Measurements from ENCODE around the gene CFAP70. TPM values are rescaled to one million over a fixed set of nuclear protein-coding genes. Genes with fewer than 3 reads are reported as not detected.
"Not testable (repeated sequence)": the region's sequence is repeated elsewhere in the genome, so short reads cannot be mapped to it uniquely, and the experiment has no call there.

Gene CFAP70
- polyA plus RNA-seq, 12 donors = 0.64 to 3.5 (median 1.7) TPM; not detected in 2

DNA sequence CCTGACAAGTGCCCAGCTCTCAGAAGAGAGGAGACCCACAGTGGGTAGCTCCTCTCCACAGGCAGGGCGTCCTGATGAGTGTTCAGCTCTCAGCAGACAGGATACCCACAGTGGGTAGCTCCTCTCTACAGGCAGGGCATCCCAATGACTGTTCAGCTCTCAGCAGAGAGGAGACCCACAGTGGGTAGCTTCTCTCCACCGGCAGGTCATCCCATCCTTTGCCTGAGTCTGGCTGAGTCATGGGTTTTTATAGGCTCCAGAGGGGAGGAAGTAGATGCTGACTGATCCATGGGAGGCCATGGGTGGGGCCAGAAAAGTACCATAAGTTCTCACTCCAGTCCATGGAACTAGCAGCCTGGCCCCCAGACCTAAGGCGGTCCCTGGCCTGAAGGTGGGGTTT is 18.5 kb downstream of the CFAP70 start:
- DNase-seq = no peak

DNA sequence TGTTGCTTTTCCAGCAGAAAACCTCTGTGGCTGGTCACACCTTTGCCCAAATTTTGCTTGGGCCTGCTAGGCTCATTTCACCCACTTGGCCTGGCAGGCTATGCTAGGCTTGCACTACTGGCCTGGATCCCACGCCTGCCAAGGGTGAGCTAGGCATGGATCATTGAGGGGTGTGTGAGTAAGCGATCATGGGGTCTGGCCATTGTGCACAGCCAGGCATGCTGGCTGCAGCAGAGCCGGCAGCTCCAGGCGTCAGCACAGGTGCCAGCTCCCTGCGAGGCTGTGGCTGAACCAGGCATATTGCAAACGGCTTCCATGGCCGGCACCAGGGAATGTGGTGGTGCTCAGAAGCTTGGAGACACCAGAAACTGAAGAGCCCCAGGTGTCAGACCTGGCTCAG is 19.2 kb downstream of the CFAP70 start:
- no peak for DNase-seq

DNA sequence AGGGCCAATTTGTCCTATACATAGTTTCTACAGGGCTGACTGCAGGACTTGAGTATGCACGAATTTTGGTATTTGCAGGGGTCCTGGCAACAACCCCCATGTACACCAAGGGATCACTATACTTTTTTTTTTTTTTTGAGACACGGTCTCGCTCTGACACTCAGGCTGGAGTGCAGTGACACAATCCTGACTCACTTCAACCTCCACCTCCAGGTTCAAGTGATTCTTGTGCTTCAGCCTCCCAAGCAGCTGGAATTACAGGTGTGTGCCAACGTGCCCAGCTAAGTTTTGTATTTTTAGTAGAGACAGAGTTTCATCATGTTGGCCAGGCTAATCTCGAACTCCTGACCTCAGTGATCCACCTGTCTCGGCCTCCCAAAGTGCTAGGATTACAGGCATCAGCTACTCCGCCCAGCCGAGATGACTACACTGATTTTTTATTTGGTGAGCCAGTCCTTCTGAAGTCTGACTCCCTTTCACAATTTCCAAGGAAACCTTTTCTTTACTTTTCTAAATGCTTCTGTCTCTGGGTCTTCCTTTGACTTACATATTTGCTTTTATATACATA is 19.8 kb downstream of the CFAP70 start:
- no peak for DNase-seq

DNA sequence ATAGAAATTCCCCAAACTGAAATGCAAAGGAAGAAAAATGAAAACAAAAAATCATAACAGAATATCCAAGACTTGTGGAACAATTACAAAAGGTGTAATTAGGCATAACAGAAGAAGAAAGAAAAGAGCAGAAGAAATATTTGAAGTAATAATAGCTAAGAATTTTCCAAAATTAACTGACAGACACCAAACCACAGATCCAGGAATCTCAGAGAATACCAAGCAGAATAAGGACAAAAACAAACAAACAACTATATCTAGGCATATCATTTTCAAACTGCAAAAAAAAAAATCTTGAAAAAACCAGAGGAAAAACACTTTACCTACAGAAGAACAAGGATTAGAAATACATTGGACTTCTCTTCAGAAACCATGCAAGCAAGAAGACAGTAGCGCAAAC is 25.5 kb downstream of the CFAP70 start:
- DNase-seq = no peak

DNA sequence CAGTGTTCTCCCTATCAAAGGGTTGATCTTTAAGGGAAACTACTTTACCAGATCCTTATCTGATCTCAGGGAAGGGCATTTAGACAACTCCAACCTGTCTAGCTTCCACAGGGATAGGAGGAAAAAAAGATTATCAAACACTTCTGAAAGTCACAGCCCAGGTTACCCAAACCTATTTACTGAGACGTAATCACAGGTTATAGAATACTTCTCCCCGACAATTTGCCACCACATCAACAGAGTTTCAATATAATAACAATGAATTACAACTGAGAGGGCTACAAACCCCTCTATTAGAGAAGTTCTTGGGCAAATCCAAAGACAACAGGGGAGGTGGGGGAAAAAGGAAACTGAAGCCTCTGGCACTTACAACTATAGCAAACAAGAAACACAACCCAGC is 26.3 kb downstream of the CFAP70 start:
- no peak for DNase-seq

DNA sequence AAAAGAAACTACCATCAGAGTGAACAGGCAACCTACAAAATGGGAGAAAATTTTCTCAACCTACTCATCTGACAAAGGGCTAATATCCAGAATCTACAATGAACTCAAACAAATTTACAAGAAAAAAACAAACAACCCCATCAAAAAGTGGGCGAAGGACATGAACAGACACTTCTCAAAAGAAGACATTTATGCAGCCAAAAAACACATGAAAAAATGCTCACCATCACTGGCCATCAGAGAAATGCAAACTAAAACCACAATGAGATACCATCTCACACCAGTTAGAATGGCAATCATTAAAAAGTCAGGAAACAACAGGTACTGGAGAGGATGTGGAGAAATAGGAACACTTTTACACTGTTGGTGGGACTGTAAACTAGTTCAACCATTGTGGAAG is 30.1 kb downstream of the CFAP70 start:
- not testable (repeated sequence) for DNase-seq

DNA sequence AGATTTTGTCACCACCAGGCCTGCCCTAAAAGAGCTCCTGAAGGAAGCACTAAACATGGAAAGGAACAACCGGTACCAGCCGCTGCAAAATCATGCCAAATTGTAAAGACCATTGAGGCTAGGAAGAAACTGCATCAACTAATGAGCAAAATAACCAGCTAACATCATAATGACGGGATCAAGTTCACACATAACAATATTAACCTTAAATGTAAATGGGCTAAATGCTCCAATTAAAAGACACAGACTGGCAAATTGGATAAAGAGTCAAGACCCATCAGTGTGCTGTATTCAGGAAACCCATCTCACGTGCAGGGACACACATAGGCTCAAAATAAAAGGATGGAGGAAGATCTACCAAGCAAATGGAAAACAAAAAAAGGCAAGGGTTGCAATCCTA is 33.4 kb downstream of the CFAP70 start:
- DNase-seq = not testable (repeated sequence)

DNA sequence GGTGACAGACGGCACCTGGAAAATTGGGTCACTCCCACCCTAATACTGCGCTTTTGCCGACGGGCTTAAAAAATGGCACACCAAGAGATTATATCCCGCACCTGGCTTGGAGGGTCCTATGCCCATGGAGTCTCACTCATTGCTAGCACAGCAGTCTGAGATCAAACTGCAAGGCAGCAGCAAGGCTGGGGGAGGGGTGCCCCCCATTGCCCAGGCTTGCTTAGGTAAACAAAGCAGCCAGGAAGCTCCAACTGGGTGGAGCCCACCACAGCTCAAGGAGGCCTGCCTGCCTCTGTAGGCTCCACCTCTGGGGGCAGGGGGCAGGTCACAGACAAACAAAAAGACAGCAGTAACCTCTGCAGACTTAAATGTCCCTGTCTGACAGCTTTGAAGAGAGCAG is 35.1 kb downstream of the CFAP70 start:
- not testable (repeated sequence) for DNase-seq

DNA sequence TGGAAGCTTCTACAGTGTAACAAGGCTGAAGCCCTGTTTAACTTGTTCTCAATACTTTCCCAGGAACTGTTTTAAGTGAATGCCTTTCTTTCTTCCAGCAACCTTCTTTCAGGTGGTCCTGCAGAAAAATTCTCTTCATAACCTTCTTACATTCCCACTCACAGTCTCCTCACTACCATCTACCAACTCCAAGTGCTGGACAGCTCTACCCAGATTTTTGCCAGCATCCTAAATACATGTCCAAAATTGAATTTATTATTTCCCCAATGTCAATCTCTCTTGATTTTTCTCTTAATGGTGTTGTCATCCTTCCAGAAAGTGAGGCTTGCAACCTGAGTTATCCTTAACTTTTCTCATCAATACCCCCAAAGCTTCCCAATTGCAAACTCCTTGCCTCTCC is 48.2 kb downstream of the CFAP70 start:
- DNase-seq = no peak

DNA sequence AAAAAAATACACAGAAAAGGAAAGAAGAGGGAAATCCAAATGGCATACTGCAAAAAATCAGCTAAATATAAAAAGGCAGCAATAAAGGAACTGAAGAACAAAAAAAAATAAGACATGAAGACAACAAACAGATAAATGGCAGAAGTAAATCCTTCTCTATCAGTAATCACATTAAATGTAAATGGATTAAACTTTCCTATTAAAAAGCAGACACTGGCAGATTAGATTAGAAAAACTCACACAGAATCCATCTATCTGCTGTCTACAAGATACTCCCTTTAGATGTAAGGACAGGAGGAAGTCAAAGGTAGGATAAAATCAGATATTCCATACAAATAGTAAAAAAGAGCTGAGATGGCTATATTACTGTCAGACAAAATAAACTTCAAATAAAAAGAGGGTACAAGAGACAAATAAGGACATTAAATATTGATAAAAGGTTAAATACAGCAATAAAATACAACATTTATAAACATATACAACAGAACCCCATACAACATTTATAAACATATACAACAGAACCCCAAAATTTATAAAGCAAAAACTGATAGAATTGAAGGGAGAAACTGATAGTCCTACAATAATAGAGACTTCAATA is 51.4 kb downstream of the CFAP70 start:
- no peak for DNase-seq

DNA sequence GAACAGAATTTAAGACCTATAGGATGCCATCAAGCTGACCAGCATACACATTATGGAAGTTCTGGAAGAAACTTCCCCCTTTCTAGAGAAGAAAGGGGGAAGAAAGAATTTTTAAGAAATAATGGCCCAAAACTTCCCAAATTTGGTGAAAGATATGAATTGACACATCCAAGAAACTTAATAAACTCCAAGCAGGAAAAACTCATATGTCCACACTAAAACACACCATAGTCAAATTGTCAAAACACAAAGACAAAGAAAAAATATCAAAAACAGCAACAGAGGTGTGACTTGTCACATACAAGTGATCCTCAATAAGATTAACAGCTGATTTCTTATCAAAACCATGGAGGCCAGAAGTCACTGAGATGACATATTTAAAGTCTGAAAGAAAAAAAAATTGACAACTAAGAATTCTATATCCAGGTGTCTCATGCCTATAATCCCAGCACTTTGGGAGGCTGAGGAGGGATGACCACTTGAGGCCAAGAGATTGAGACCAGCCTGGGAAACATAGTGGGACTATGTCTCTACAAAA is 52.4 kb downstream of the CFAP70 start:
- no peak for DNase-seq

DNA sequence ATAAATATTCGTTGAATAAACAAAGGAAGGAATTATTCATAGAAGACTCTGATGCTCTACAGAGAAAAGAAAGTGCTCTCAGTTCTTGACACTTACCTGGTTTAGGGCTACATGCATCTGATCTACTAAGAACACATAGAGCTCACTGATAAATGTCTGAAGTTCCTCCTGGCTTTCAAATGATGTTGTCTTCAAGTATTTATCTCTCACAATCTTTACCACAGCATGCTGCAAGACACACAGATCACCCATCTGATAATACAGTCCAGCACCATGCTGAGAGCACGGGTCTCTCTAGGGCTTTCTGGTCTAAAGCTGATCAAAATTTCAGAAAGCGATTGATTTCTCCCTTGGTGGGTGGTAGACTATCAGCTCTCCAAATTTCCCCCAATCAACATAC is 61.7 kb downstream of the CFAP70 start:
- DNase-seq = no peak

DNA sequence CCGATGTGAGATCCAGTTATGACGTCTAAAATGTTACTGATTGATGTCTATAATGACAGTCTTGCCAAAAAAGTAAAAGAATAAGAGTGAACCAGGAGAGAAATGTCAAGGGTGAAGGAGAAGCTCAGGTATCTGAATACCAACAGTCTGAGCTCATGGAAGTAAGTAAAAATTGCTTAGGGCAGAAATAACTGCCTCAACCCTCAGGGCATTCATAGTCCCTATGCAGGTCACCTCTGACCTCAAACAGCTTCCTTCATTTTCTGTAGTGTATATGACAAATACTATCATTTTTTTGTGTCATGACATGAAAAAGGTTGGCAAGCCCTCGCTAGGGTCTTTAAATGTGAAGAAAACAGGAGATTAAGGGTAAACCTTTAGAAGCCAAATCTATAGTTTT is 65.2 kb downstream of the CFAP70 start:
- DNase-seq = no peak

DNA sequence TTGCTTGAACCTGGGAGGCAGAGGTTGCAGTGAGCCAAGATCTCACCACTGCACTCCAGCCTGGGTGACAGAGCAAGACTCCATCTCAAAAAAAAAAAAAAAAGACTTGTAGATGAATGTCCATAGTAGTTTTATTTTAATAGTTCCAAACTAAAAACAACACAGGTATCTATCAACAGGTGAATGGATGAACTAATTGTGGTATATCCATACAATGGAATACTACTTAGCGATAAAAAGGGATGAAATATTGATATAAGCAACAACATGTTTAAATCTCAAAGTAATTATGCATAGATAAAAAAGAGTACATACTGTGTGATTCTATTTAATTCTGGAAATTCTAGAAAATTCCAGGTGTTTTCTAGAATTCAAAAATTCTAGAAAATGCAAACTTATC is 68.7 kb downstream of the CFAP70 start:
- no peak for DNase-seq

DNA sequence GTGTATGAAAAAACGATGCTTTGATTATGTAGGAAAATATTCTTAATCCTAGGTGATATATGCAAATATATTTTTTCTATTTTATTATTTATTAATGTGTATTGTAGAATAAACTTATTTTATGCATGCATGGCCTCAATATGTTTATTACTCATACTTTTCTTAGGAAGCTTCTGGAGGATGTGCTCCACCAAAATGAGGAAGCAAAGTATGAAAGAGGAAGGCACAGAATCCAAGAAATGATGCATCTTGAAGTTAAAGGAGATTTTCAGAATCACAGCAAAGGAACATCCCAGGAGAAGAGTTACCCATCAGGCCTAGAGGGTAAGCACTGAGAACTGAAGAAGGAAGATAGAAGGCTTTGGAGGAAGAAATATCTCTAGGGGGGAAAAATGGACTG is 71.2 kb downstream of the CFAP70 start:
- DNase-seq = no peak

DNA sequence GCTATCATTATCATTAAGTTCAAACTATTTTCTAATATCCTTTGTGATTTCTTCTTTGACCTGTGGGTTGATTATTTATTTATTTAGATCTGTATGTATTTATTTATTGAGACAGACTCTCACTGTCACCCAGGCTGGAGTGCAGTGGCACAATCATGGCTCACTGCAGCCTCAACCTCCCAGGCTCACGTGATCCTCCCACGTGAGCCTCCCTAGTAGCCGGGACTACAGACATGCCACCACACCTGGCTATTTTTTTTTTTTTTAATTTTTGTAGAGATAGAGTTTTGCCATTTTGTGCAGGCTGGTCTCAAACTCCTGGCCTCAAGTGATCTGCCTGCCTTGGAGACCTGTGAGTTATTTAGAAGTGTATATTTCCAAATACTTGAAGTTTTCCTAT is 77.6 kb downstream of the CFAP70 start:
- DNase-seq = no peak

DNA sequence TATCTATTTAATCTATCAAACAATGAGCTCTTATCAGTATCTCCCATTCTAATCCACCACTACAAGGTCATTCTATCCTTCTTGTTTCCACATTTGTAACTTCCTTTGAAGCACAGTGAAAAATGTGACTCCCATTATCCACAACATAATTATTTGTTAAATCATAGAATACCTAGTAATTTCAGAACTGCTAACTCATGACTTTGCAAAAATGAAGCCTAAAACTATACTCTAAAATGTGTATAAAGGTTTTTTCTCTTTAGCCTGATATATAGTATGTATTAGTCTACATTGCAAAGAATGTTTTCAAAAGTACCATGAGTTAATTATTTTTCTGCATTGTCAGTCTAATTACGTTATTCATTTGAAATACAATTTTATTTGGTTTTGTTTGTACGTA is 94.2 kb downstream of the CFAP70 start:
- DNase-seq = no peak

DNA sequence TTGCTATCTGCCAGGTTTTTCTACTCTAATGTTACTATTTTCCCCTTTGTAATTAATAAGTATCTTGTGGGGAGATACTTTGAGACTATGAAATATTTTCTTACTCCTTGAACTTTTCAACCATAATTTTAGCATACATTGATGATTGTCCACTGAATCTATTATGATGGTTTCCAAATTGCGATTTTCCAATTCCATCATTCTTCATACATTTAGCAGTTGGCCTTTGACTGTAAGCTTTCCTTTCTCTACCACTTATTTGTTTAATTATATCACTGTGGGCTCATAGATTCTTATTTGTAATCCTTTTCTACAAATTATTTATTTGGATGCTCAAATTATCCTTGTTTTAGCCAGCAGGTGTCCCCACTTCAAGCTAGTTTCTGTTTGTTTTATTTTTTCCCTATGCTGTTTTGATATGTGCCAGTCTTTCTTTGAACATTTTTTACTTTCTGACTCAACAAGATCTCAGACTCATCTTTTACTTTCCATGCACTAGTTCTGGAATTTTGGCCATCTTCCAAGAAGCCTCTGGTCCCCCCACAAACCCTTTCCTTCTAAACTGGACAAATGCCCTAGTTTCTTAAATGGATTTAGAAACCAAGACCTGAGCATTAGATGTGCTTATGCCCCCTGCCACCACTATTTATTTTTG is 94.8 kb downstream of the CFAP70 start:
- DNase-seq = no peak

DNA sequence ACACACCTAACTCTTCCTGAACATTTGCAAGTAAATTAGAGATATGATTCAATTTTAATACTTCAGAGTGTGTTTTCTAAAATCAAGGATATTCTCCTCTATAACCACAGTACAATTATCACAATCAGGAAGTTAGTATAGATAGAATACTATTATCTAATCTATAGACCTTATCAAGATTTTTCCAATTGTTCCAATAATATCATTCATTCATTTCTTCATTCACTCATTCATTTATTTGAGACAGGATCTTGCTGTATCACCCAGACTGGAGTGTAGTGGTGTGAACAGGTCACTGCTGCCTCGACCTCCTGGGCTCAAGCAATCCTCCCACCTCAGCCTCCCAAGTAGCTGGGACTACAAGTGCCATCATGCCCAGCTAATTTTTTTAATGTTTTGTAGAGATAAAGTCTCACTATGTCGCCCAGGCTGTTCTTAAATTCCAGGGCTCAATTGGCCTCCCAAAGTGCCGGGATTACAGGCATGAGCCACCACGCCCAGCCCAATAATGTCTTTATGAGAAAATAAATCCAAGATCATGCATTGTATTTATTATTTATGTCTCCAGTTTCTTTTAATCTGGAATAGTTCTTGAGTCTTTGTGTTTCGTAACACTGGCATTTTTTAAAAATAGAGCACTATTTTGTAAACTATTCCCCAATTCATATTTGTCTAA is 95.6 kb downstream of the CFAP70 start:
- no peak for DNase-seq

DNA sequence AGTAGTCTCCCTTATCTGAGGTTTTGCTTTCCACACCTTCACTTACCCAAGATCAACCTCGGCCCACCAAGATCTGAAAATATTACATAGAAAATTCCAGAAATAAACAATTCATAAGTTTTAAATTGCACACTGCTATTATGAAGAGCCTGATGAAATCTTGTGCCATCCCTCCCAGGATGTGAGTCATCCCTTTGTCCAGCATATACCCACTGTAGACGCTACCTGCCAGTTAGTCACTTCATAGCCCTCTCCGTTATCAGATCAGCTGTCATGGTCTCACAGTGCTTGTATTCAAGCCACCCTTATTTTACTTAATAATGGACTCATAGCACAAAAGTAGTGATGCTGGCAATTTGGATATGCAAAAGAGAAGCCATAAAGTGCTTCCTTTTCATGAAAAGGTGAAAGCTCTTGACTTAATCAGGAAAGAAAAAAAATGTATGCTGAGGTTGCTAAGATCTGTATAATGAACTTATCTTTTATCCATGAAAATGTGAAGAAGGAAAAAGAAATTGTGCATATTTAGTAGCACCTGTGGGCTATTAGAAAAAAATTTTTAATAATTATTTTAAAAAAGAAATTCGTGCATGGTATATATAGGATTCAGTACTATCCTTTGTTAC is 96.4 kb downstream of the CFAP70 start:
- no peak for DNase-seq

DNA sequence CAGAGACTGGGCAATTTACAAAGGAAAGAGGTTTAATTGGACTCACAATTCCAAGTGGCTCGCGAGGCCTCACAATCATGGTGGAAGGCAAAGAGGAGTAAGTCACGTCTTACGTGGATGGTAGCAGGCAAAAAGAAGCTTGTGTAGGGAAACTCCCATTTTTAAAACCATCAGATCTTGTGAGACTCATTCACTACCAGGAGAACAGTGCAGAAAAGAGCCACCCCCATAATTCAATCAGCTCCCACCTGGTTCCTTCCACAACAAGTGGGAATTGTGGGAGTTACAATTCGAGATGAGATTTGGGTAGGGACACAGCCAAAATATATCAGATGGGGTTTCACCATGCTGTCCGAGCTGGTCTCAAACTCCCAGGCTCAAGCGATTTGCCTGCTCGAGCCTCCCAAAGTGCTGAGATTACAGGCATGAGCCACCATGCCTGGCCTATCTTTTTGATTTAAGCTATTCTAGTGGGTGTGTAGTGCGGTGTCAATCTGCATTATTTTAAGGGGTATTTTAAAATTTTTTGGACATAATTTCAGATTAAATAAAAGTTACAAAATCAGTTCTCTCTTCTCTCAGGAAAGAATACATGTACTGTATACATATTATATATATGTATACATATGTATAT is 97.2 kb downstream of the CFAP70 start:
- DNase-seq = no peak

DNA sequence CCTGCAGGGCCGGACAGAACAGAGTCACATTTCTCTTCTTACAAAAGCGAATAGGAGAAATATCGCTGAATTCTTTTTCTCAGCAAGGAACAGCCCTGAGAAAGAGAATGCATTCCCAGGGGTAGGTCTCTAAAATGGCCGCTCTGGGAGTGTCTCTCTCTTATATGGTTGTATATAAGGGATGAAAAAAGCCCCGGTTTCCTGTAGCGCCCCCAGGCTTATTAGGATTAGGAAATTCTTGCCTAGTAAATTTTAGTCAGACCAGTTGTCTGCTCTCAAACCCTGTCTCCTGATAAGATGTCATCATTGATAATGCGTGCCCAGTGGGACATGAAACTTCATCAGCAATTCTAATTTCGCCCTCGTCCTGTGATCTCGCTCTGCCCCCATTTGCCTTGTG is 100.1 kb downstream of the CFAP70 start:
- DNase-seq = not testable (repeated sequence)
